Esophagus squamous epithelium (tissue), 5 donors: ENCODE measurements around the gene CANT1. TPM values are rescaled to one million over a fixed set of nuclear protein-coding genes. Genes with fewer than 3 reads are reported as not detected.
A peak's percentile ranks its signal among the peaks of the same experiment; 100 is the strongest.

Experiments
- DNase-seq: peaks from one replicate; lab custom pipeline; 2025; lab: John Stamatoyannopoulos, UW
- H3K27ac ChIP-seq, 4 donors: fragments of 200-600 bp; sonication (generic); one replicate each; pipeline ENCODE4 v1.5.1; 2016 to 2019; ENCODE audit warnings: mild to moderate bottlenecking in 1 of 4
- H3K27me3 ChIP-seq, 4 donors: fragments of 200-600 bp; sonication (generic); 1 replicate in 3 of 4; 2 replicates in 1 of 4; pipeline versions ENCODE4 v1.5.1 to v1.6.0; 2017 to 2021; ENCODE audit warnings: antibody characterized with exemption in 1 of 4
- H3K36me3 ChIP-seq, 3 donors: fragments of 200-600 bp; sonication (generic); one replicate each; pipeline ENCODE4 v1.5.1; 2016 to 2019
- H3K4me1 ChIP-seq, 3 donors: fragments of 200-600 bp; sonication (generic); one replicate each; pipeline ENCODE4 v1.5.1; 2017 to 2019
- H3K4me3 ChIP-seq, 4 donors: fragments of 200-600 bp; sonication (generic); 1 replicate in 3 of 4; 2 replicates in 1 of 4; pipeline ENCODE4 v1.5.1; 2016 to 2019; ENCODE audit warnings: mild to moderate bottlenecking in 2 of 4, moderate library complexity in 1 of 4
- H3K9me3 ChIP-seq, 3 donors: fragments of 200-600 bp; sonication (generic); one replicate each; pipeline ENCODE4 v1.5.1; 2016 to 2019
- CTCF ChIP-seq, 6 experiments: fragments of 450-650 bp in 4 of 6; fragments of 200-600 bp in 2 of 6; sonication (generic) in 2 of 6; IDR thresholded peaks; one replicate each; pipeline ENCODE4 v1.5.1; 2016 to 2019; ENCODE audit warnings: antibody characterized with exemption in 6 of 6, mild to moderate bottlenecking in 4 of 6, moderate library complexity in 4 of 6
- POLR2A ChIP-seq, 4 donors: fragments of 450-650 bp; IDR thresholded peaks; one replicate each; pipeline ENCODE4 v1.6.1; 2017; ENCODE audit warnings: antibody characterized with exemption in 4 of 4, mild to moderate bottlenecking in 4 of 4, moderate library complexity in 3 of 4
- WGBS, 2 donors: methylation state at CpG; one replicate each; pipeline ENCODE4 v1.1.5; 2018; 5-methylcytosine and 5-hydroxymethylcytosine counted together
- intact Hi-C: fragments of 100-400 bp; cut with DNase I; formaldehyde crosslinking; loops from one replicate; pipeline ENCODE4 v1.15.0; 2022
- total RNA-seq, 4 donors: library from RNA; depleted of rRNA; stranded (reverse); fragments of >200 nt; gene quantifications; one replicate each; pipeline ENCODE4 v1.1.0, GENCODE V29; 2016
- donor health status: DM: yes; HTN: yes; CAD: no.

The CANT1 gene
- total RNA-seq, 4 donors from 2014 or later: 36.2 to 58.8 (median 38.3) TPM

GRCh38 chr17:79006794-79007503 is 2.6 kb downstream of the CANT1 start:
- no peaks in the 10 kb centered on the region for H3K27me3 ChIP-seq
- H3K27ac ChIP-seq: peak overlapping the region in 3 of 4 donors; percentile 53 to 90 (median 80)
- WGBS, 2 donors: 76 to 84% methylated on average over 17 to 18 of the region's 19 CpGs
- peaks cover 0 to 23% (median 0%) of the 10 kb centered on the region in 3 donors for H3K36me3 ChIP-seq
- no peaks in the 10 kb centered on the region for H3K9me3 ChIP-seq
- peaks cover 37 to 57% (median 41%) of the 10 kb centered on the region in 3 donors for H3K4me1 ChIP-seq
- H3K4me3 ChIP-seq: no peak overlapping the region
- no peak for DNase-seq
- TF ChIP-seq POLR2A (IDR thresholded peaks at IDR 0.05) (no peak), CTCF (IDR thresholded peaks at IDR 0.05) (no peak)
- intact Hi-C loops: no loop called here

DNA sequence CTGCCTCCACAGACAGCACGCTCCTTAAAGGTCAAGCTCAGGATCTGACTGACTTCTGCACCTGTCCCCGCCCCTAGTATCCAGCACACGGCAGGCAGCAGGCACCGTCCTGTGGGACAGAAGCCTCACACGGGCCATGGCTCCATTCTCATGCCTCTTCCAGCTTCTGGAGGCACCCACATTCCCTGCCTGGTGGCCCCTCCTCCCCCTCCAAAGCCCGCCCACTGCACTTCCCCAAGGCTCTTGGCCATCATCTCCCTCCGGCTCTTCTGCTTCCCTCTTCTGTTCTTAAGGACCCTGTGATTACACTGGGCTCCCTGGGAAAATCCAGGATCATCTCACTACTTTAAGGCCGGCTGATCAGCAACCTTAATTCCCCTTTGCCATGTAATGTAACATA is 3.5 kb downstream of the CANT1 start:
- Histone ChIP-seq H3K9me3 (no peaks in the 10 kb centered on the region), H3K4me1 (peaks cover 37 to 53% (median 41%) of the 10 kb centered on the region in 3 donors), H3K4me3 (no peak overlapping the region), H3K27me3 (no peaks in the 10 kb centered on the region), H3K27ac (peak overlapping the region; percentile 36 to 80 (median 64)), H3K36me3 (peaks cover 0 to 30% (median 0%) of the 10 kb centered on the region in 3 donors)
- DNase-seq: no peak
- TF ChIP-seq POLR2A (IDR thresholded peaks at IDR 0.05) (no peak), CTCF (IDR thresholded peaks at IDR 0.05) (no peak)
- WGBS, 2 donors: 51 to 66% methylated on average over 6 to 7 of the region's 8 CpGs
- intact Hi-C loops: no loop called here

GRCh38 chr17:79005063-79005861 is 4.3 kb downstream of the CANT1 start:
- DNase-seq: no peak
- Histone ChIP-seq H3K27ac (peak overlapping the region; percentile 36 to 80 (median 64)), H3K9me3 (no peaks in the 10 kb centered on the region), H3K4me1 (peaks cover 34 to 47% (median 38%) of the 10 kb centered on the region in 3 donors), H3K36me3 (peaks cover 0 to 38% (median under 1%) of the 10 kb centered on the region in 3 donors), H3K27me3 (no peaks in the 10 kb centered on the region), H3K4me3 (peak overlapping the region in 3 of 4 donors; percentile 17 to 41 (median 29))
- intact Hi-C loops: no loop called here
- TF ChIP-seq CTCF (IDR thresholded peaks at IDR 0.05) (no peak), POLR2A (IDR thresholded peaks at IDR 0.05) (no peak)
- WGBS, 2 donors: 40 to 55% methylated on average over 7 to 8 of the region's 12 CpGs

GRCh38 chr17:79003661-79004411 is 5.7 kb downstream of the CANT1 start:
- Histone ChIP-seq H3K27ac (no peak overlapping the region), H3K9me3 (no peaks in the 10 kb centered on the region), H3K27me3 (no peaks in the 10 kb centered on the region), H3K4me1 (peaks cover 28 to 44% (median 35%) of the 10 kb centered on the region in 3 donors), H3K4me3 (no peak overlapping the region), H3K36me3 (peaks cover 0 to 52% (median 5%) of the 10 kb centered on the region in 3 donors)
- no peak for DNase-seq
- no CpG with 5 or more reads among the region's 3 CpGs for WGBS, 2 donors
- intact Hi-C loops: no loop called here
- TF ChIP-seq CTCF (IDR thresholded peaks at IDR 0.05): no peak
- no peak for TF ChIP-seq POLR2A (IDR thresholded peaks at IDR 0.05)
